ENCODE data around the gene PROKR2.

DNA sequence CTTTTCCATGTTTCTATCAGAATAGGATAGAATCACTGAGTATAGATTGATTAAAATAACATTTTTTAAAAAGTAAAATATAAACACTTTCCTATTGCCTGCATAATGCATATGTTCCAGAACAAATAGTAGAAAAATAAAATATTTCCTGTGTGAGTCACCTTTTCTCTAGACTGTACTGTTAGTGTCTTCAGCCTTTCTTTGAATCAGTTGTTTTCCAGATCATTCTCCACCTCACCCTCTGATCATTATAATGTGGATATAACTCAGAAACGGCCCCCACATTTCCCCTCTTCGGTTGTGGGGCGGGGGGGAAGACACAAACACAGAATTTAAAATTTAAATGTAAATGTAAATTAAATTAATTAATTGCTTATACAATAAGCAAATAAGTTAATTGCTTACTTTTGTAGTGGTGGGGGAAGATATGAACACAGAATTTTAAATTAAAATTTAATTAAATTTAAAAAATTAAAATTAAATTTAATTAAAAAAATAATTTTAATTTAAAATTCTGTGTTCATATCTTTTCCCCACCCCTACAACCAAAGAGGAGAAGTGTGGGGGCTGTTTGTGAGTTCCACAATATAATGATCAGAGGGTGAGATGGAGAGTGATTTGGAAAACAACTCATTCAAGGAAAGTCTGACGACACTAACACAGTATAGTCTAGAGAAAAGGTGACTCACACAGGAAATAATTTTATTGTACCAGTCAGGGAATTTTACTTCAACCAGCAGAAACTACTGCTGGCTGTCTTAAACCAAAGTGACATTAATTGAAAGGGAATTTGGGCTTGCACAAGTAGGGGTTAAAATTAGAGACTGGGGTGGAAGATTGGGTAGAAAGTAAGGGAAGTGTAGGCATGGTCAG is 37.1 kb upstream of the PROKR2 start:
- TF ChIP-seq POLR2AphosphoS5 (IDR thresholded peaks at IDR 0.05; ENCODE audit: borderline replicate concordance, low read depth, low read length) (no peak), EZH2 (IDR thresholded peaks at IDR 0.05) (no peak)
